GM06990 (cell line): ENCODE results near the gene POLN.

Source experiments
- DNase-seq: peaks from one replicate; pipeline ENCODE4 v3.0.0-alpha.2; 2011; ENCODE audit not compliant: insufficient read length; ENCODE audit errors: extremely low read depth
- H3K27me3 ChIP-seq: replicated peaks from 2 replicates; pipeline ENCODE4 v1.6.0; 2011; ENCODE audit warnings: low read length; ENCODE audit not compliant: control insufficient read depth, insufficient read depth
- H3K36me3 ChIP-seq: 2 replicates; pipeline ENCODE4 v1.5.1; 2011; ENCODE audit warnings: low read length; ENCODE audit not compliant: control insufficient read depth, insufficient read depth
- H3K4me3 ChIP-seq: replicated peaks from 2 replicates; pipeline ENCODE4 v1.5.1; 2011; ENCODE audit warnings: low read depth, mild to moderate bottlenecking, control low read depth, low read length
- TF ChIP-seq, protein P1 (sequence below): IDR thresholded peaks from 2 replicates; pipeline ENCODE4 v1.5.1; 2011; ENCODE audit warnings: low read length, control low read depth, mild to moderate bottlenecking, inconsistent platforms; ENCODE audit not compliant: insufficient read depth, poor library complexity, severe bottlenecking

Gene POLN

DNA sequence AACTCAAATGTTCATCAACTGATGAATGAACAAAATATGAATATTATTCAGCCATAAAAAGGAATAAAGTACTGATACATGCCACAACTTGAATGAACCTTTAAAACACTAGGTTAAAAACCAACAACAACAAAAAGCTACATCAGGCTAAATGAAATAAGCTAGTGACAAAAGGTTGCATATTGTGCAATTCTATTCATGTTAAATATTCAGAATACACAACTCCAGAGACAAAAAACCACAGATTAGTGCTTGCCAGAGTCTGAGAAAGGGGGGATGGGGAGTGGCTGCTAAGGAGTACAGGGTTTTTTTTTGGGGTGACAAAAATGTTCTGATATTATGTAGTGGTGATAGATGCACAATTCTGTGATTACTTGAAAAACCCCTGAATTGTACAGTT lies 58.5 kb downstream of the POLN start:
- DNase-seq: no peak
- no peaks in the 10 kb centered on the region for H3K27me3 ChIP-seq
- TF ChIP-seq, protein P1, sequence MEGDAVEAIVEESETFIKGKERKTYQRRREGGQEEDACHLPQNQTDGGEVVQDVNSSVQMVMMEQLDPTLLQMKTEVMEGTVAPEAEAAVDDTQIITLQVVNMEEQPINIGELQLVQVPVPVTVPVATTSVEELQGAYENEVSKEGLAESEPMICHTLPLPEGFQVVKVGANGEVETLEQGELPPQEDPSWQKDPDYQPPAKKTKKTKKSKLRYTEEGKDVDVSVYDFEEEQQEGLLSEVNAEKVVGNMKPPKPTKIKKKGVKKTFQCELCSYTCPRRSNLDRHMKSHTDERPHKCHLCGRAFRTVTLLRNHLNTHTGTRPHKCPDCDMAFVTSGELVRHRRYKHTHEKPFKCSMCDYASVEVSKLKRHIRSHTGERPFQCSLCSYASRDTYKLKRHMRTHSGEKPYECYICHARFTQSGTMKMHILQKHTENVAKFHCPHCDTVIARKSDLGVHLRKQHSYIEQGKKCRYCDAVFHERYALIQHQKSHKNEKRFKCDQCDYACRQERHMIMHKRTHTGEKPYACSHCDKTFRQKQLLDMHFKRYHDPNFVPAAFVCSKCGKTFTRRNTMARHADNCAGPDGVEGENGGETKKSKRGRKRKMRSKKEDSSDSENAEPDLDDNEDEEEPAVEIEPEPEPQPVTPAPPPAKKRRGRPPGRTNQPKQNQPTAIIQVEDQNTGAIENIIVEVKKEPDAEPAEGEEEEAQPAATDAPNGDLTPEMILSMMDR: no peak
- no peak overlapping the region for H3K4me3 ChIP-seq
- no peaks in the 10 kb centered on the region for H3K36me3 ChIP-seq

DNA sequence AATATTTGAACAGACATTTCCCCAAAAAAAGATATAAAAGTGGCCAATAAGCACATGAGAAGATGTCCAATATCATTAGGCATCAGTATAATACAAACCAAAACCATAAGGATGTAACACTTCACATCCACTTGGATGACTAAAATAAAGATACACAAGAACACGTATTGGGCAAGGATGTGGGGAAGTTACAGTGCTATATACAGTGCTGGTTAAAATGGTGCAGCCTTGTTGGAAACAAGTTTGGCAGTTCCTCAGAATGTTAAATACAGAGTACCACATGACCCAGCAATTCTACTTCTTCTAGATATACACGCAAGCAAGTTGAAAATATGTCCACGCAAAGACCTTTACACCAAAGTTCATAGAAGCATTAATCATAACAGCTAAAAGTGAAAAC lies 58.9 kb downstream of the POLN start:
- TF ChIP-seq, protein P1: no peak
- DNase-seq: no peak

DNA sequence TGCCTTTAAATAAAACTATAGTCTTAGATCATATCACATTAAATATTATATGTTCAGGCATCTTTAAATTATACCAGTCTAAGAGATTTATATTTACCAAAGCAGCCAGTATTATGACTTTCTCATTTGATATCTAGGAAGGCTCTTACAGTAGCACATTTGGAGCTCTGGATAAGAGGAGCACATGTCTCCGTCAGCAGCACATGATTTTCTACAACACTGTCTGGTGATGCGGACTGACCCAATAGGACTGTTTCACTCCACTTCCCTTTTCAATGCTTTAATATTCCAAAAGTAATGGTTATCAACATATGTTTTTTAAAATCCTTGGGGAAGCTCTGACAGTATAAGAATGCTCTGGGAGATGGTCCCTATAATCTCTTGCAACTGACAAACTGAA lies 61.5 kb downstream of the POLN start:
- TF ChIP-seq, protein P1: no peak

More for the DNA sequence above, 58.9 kb downstream of the POLN start:
- no peaks in the 10 kb centered on the region for H3K36me3 ChIP-seq
- H3K4me3 ChIP-seq: no peak overlapping the region
- H3K27me3 ChIP-seq: no peaks in the 10 kb centered on the region

DNA sequence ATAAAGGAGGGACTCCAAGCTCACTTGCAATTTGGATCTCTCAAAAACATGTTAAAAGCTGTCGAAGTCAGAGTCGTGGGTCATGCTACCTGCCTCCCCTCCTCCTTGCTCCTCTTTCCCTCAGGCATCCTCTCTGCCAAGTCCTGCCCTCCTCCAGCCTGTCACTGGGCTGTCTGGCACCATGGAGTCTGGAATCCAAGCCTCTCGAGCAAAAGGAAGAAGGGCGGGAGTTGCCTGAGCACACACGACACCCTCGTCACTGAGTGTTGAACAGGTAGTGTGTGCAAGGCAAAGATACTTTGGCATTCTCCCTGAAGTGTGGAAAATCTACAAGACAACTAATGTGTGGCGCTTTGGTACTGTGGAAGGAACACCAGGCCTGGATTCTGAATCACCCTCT lies 62.2 kb downstream of the POLN start:
- DNase-seq: no peak
- Histone ChIP-seq H3K36me3 (no peaks in the 10 kb centered on the region), H3K4me3 (no peak overlapping the region), H3K27me3 (no peaks in the 10 kb centered on the region)
- TF ChIP-seq, protein P1: no peak

More for the DNA sequence above, 61.5 kb downstream of the POLN start:
- Histone ChIP-seq H3K36me3 (no peaks in the 10 kb centered on the region), H3K27me3 (no peaks in the 10 kb centered on the region), H3K4me3 (no peak overlapping the region)
- DNase-seq: no peak

DNA sequence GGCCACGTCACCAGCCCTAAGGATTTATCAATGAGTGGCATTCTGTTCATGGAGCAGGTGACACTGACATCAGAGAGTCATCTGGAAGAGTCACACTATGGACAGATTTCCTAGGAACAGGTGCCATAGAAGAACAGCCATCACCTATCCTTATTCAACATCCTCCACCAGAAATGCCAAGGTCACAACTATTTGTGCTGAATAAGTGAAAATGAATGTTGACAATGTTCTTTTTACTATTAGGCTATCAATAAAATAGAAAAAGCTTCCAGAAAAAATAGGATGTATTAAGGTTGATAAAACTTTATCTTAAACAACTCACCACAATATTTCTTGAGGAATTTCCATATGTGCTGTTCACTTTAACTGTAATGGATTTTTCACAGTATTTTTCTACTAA lies 62.9 kb downstream of the POLN start:
- no peak for DNase-seq
- TF ChIP-seq, protein P1: no peak
- no peaks in the 10 kb centered on the region for H3K36me3 ChIP-seq
- H3K27me3 ChIP-seq: no peaks in the 10 kb centered on the region
- no peak overlapping the region for H3K4me3 ChIP-seq

DNA sequence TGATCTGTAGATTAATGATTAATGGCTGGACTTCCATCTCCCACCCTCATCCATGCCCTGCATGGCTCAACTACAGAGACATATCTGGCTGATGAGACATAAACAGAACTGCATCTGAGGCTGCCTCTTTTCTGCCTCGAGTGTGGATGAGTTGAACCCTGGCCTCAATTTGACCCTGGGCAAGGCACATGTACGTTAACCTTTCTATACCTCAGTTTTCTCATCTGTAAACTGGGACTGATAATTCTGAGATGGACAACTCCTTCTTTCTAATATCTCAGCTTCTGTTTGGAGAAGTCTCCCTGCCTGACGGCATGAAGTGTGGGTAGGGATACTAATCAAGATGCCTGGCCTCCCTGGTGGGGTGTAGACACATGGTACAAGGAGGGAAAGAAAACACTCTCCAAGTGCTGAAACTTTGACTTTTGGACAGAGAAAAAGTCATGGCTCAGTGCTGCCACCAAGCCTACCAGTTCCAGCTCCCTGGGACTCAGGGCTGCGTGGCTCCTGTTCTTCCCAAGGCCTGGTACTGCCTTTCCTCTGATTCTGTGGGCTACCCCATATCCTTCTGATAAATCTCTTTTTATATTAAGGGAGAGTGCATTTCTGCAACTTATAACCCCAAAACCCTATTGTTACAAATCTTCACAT lies 64.4 kb downstream of the POLN start:
- no peaks in the 10 kb centered on the region for H3K27me3 ChIP-seq
- no peak for DNase-seq
- no peaks in the 10 kb centered on the region for H3K36me3 ChIP-seq
- TF ChIP-seq, protein P1: no peak
- no peak overlapping the region for H3K4me3 ChIP-seq
